IPS-11a (cell line): ENCODE data around the gene ELK1.
"Not testable (repeated sequence)": the region's sequence is repeated elsewhere in the genome, so short reads cannot be mapped to it uniquely, and the experiment has no call there.

Experiments
- H3K4me3 ChIP-seq: one replicate; pipeline ENCODE4 v1.5.1; 2013; ENCODE audit warnings: low read depth, low read length, control low read depth

ELK1 gene

GRCh38 chrX:47613082-47613481 is 37.3 kb downstream of the ELK1 start:
- H3K4me3 ChIP-seq, result no peak overlapping the region

GRCh38 chrX:47612418-47612817 is 37.9 kb downstream of the ELK1 start:
- H3K4me3 ChIP-seq, result no peak overlapping the region

- no peak overlapping the region for H3K4me3 ChIP-seq
These were observed 38.4 kb downstream of the ELK1 start for GRCh38 chrX:47611926-47612325.

- H3K4me3 ChIP-seq, result no peak overlapping the region
These were observed 38.9 kb downstream of the ELK1 start for GRCh38 chrX:47611489-47611888.

- H3K4me3 ChIP-seq, result no peak overlapping the region
These were observed 39.9 kb downstream of the ELK1 start for GRCh38 chrX:47610511-47610910.

GRCh38 chrX:47608130-47608810 is 42.1 kb downstream of the ELK1 start:
- no peak overlapping the region for H3K4me3 ChIP-seq

- H3K4me3 ChIP-seq, result no peak overlapping the region
These were observed 43.3 kb downstream of the ELK1 start for GRCh38 chrX:47607091-47607490.

GRCh38 chrX:47605024-47605423 is 45.3 kb downstream of the ELK1 start:
- no peak overlapping the region for H3K4me3 ChIP-seq

GRCh38 chrX:47603125-47603524 is 47.2 kb downstream of the ELK1 start:
- H3K4me3 ChIP-seq, result not testable (repeated sequence)

- no peak overlapping the region for H3K4me3 ChIP-seq
These were observed 53.1 kb downstream of the ELK1 start for GRCh38 chrX:47597222-47597621.

GRCh38 chrX:47596256-47596655 is 54.1 kb downstream of the ELK1 start:
- no peak overlapping the region for H3K4me3 ChIP-seq

GRCh38 chrX:47595716-47596251 is 54.6 kb downstream of the ELK1 start:
- no peak overlapping the region for H3K4me3 ChIP-seq

GRCh38 chrX:47593522-47593921 is 56.8 kb downstream of the ELK1 start:
- H3K4me3 ChIP-seq, result no peak overlapping the region

GRCh38 chrX:47590984-47591383 is 59.4 kb downstream of the ELK1 start:
- H3K4me3 ChIP-seq, result no peak overlapping the region

GRCh38 chrX:47587906-47588735 is 62.2 kb downstream of the ELK1 start:
- H3K4me3 ChIP-seq, result no peak overlapping the region

- H3K4me3 ChIP-seq, result no peak overlapping the region
These were observed 63.1 kb downstream of the ELK1 start for GRCh38 chrX:47587091-47587891.

GRCh38 chrX:47586043-47586787 is 64.1 kb downstream of the ELK1 start:
- no peak overlapping the region for H3K4me3 ChIP-seq
